H9 (cell line): Measurements from ENCODE around the gene LIPC. TPM values are rescaled to one million over a fixed set of nuclear protein-coding genes. Genes with fewer than 3 reads are reported as not detected.

Source experiments
- DNase-seq: peaks from one replicate; pipeline ENCODE4 v3.0.0-alpha.2; 2017
- H2AFZ ChIP-seq: one replicate; pipeline ENCODE4 v1.6.1; 2013; ENCODE audit warnings: mild to moderate bottlenecking, low read length, control low read depth, moderate library complexity
- H2AK5ac ChIP-seq: 2 replicates; pipeline ENCODE4 v1.6.1; 2013; ENCODE audit warnings: low read length, control low read depth, mixed read lengths; ENCODE audit not compliant: insufficient read length
- H2BK120ac ChIP-seq: one replicate; pipeline ENCODE4 v1.6.1; 2013; ENCODE audit warnings: low read depth, mild to moderate bottlenecking, low read length, control low read depth, inconsistent platforms; ENCODE audit not compliant: poor library complexity, severe bottlenecking
- H2BK12ac ChIP-seq: 2 replicates; pipeline ENCODE4 v1.6.1; 2013; ENCODE audit warnings: low read length, control low read depth, mixed read lengths, low read depth; ENCODE audit not compliant: insufficient read length
- H2BK15ac ChIP-seq: 2 replicates; pipeline ENCODE4 v1.6.1; 2013; ENCODE audit warnings: low read depth, low read length, control low read depth
- H2BK20ac ChIP-seq: one replicate; pipeline ENCODE4 v1.6.1; 2013; ENCODE audit warnings: low read depth, mild to moderate bottlenecking, low read length, control low read depth, inconsistent platforms; ENCODE audit not compliant: poor library complexity, severe bottlenecking
- H2BK5ac ChIP-seq: 2 replicates; pipeline ENCODE4 v1.6.1; 2013; ENCODE audit warnings: low read length, control low read depth, mixed read lengths; ENCODE audit not compliant: insufficient read length
- H3K14ac ChIP-seq: 2 replicates; pipeline ENCODE4 v1.6.1; 2013; ENCODE audit warnings: low read length, control low read depth; ENCODE audit not compliant: insufficient read depth
- H3K18ac ChIP-seq: 2 replicates; pipeline ENCODE4 v1.6.1; 2013; ENCODE audit warnings: low read depth, mild to moderate bottlenecking, mixed read lengths, low read length, control low read depth; ENCODE audit not compliant: insufficient read length
- H3K23ac ChIP-seq: 2 replicates; pipeline ENCODE4 v1.6.1; 2013; ENCODE audit warnings: low read length, control low read depth, mixed read lengths, low read depth; ENCODE audit not compliant: insufficient read length
- H3K23me2 ChIP-seq: 2 replicates; pipeline ENCODE4 v1.6.1; 2013; ENCODE audit warnings: low read depth, mild to moderate bottlenecking, mixed read lengths, low read length, control low read depth; ENCODE audit not compliant: insufficient read length, poor library complexity, severe bottlenecking
- H3K27ac ChIP-seq: 2 replicates; pipeline ENCODE4 v1.5.1; 2013; ENCODE audit warnings: low read length, control low read depth, mixed read lengths, low read depth; ENCODE audit not compliant: insufficient read length
- H3K27me3 ChIP-seq: 2 replicates; pipeline ENCODE4 v1.6.1; 2013; ENCODE audit warnings: low read length, control low read depth, inconsistent platforms; ENCODE audit not compliant: insufficient read depth
- H3K4ac ChIP-seq: 2 replicates; pipeline ENCODE4 v1.6.1; 2013; ENCODE audit warnings: low read depth, mild to moderate bottlenecking, control low read depth, inconsistent platforms, low read length, moderate library complexity
- H3K4me1 ChIP-seq: 2 replicates; pipeline ENCODE4 v1.6.1; 2013; ENCODE audit warnings: low read length, control low read depth, inconsistent platforms; ENCODE audit not compliant: insufficient read depth
- H3K4me2 ChIP-seq: 2 replicates; pipeline ENCODE4 v1.6.1; 2013; ENCODE audit warnings: low read length, control low read depth, mixed read lengths; ENCODE audit not compliant: insufficient read length, insufficient read depth
- H3K56ac ChIP-seq: 2 replicates; pipeline ENCODE4 v1.6.1; 2013; ENCODE audit warnings: low read depth, mild to moderate bottlenecking, mixed read lengths, low read length, control low read depth; ENCODE audit not compliant: insufficient read length
- H3K79me1 ChIP-seq: 2 replicates; pipeline ENCODE4 v1.6.1; 2013; ENCODE audit warnings: low read depth, mild to moderate bottlenecking, moderate library complexity, low read length, control low read depth, inconsistent platforms; ENCODE audit not compliant: insufficient read depth, poor library complexity, severe bottlenecking
- H3K79me2 ChIP-seq: 2 replicates; pipeline ENCODE4 v1.6.1; 2013; ENCODE audit warnings: low read length, control low read depth, inconsistent platforms; ENCODE audit not compliant: insufficient read depth
- H3K9ac ChIP-seq: 2 replicates; pipeline ENCODE4 v1.6.1; 2013; ENCODE audit warnings: low read length, control low read depth, mixed read lengths; ENCODE audit not compliant: insufficient read length; ENCODE audit errors: extremely low read depth
- H3K9me3 ChIP-seq: one replicate; pipeline ENCODE4 v1.6.1; 2013; ENCODE audit warnings: low read depth, low read length, inconsistent platforms; ENCODE audit not compliant: control insufficient read depth
- H3T11ph ChIP-seq: one replicate; pipeline ENCODE4 v1.6.1; 2013; ENCODE audit warnings: mild to moderate bottlenecking, low read length, control low read depth, inconsistent platforms
- H4K20me1 ChIP-seq: one replicate; pipeline ENCODE4 v1.6.1; 2013; ENCODE audit not compliant: control insufficient read depth, insufficient read length, insufficient read depth
- H4K5ac ChIP-seq: 2 replicates; pipeline ENCODE4 v1.6.1; 2013; ENCODE audit warnings: low read depth, mild to moderate bottlenecking, mixed read lengths, low read length, control low read depth; ENCODE audit not compliant: insufficient read length
- H4K8ac ChIP-seq: replicated peaks from 2 replicates; pipeline ENCODE4 v1.6.1; 2013; ENCODE audit warnings: low read length, control low read depth, mixed read lengths, low read depth; ENCODE audit not compliant: insufficient read length
- H4K91ac ChIP-seq: 2 replicates; pipeline ENCODE4 v1.6.1; 2013; ENCODE audit warnings: low read depth, mild to moderate bottlenecking, moderate library complexity, mixed read lengths, low read length, control low read depth; ENCODE audit not compliant: insufficient read length
- H3K27ac Mint-ChIP-seq, 3 experiments: 2 replicates in 2 of 3; 3 replicates in 1 of 3; pipeline ENCODE4 v1.8.0; 2020 to 2021; ENCODE audit warnings: mixed read lengths in 3 of 3, mild to moderate bottlenecking in 1 of 3, moderate library complexity in 1 of 3
- H3K27me3 Mint-ChIP-seq: 2 replicates; pipeline ENCODE4 v1.8.0; 2021; ENCODE audit warnings: low read depth, mild to moderate bottlenecking, moderate library complexity, mixed read lengths
- H3K36me3 Mint-ChIP-seq, 3 experiments: 2 replicates in 2 of 3; 3 replicates in 1 of 3; pipeline ENCODE4 v1.8.0; 2020 to 2021; ENCODE audit warnings: low read depth in 3 of 3, mixed read lengths in 3 of 3; ENCODE audit not compliant: insufficient read depth in 1 of 3
- H3K4me1 Mint-ChIP-seq, 2 experiments: 2 replicates each; pipeline ENCODE4 v1.8.0; 2020; ENCODE audit warnings: mixed read lengths in 2 of 2
- H3K4me3 Mint-ChIP-seq, 2 experiments: 2 replicates in 1 of 2; 3 replicates in 1 of 2; pipeline ENCODE4 v1.8.0; 2020 to 2021; ENCODE audit warnings: mild to moderate bottlenecking in 2 of 2, mixed read lengths in 2 of 2, moderate library complexity in 1 of 2
- H3K9me3 Mint-ChIP-seq, 2 experiments: 2 replicates in 1 of 2; 3 replicates in 1 of 2; pipeline ENCODE4 v1.8.0; 2020; ENCODE audit warnings: mild to moderate bottlenecking in 2 of 2, mixed read lengths in 2 of 2, moderate library complexity in 1 of 2
- CTCF ChIP-seq: fragments of 200-600 bp; sonication (generic); conservative IDR thresholded peaks from 3 replicates; pipeline ENCODE4 v1.8.0; 2021; ENCODE audit warnings: antibody characterized with exemption, mild to moderate bottlenecking
- WGBS: extraction: QIAGEN DNeasy Blood & Tissue Kit; methylation state at CpG from one replicate; pipeline ENCODE4 v1.1.7; 2013; ENCODE audit warnings: missing lambda C conversion rate, low lambda C conversion rate, mixed read lengths; ENCODE audit not compliant: insufficient read length; ENCODE audit errors: extremely low coverage; 5-methylcytosine and 5-hydroxymethylcytosine counted together
- total RNA-seq: library from RNA; stranded (reverse); gene quantifications from 2 replicates; pipeline ENCODE4 v1.2.1, GENCODE V29; 2021

Gene LIPC
- total RNA-seq, 1 experiment from 2014 or later, result not detected

GRCh38 chr15:58568157-58568571 is 136.4 kb downstream of the LIPC start:
- Histone ChIP-seq H2BK15ac (no peak overlapping the region), H3K18ac (no peak overlapping the region), H3T11ph (no peak overlapping the region), H2AFZ (no peak overlapping the region), H2BK20ac (no peak overlapping the region), H3K9me3 (no peaks in the 10 kb centered on the region), H3K27me3 (no peaks in the 10 kb centered on the region), H3K4me2 (no peak overlapping the region), H3K9ac (no peak overlapping the region), H4K91ac (no peak overlapping the region), H3K23me2 (no peaks in the 10 kb centered on the region), H3K4ac (no peak overlapping the region), H4K20me1 (no peaks in the 10 kb centered on the region), H2BK12ac (no peak overlapping the region), H2BK5ac (no peak overlapping the region), H2AK5ac (no peak overlapping the region), H3K56ac (no peak overlapping the region), H2BK120ac (no peak overlapping the region), H3K14ac (no peak overlapping the region), H4K8ac (no peak overlapping the region), H3K23ac (no peak overlapping the region), H3K79me1 (no peaks in the 10 kb centered on the region), H3K79me2 (no peaks in the 10 kb centered on the region), H4K5ac (no peak overlapping the region), H3K4me1 (no peaks in the 10 kb centered on the region), H3K27ac (no peak overlapping the region)
- no peak for DNase-seq
- H3K9me3 Mint-ChIP-seq, result no peaks in the 10 kb centered on the region; a peak in 1 of 5 replicates
- H3K4me1 Mint-ChIP-seq, result peaks cover 0 to 6% of the 10 kb centered on the region in 2 experiments; a peak in 2 of 4 replicates
- no peak overlapping the region for H3K27ac Mint-ChIP-seq
- H3K36me3 Mint-ChIP-seq, result no peaks in the 10 kb centered on the region; a peak in 1 of 7 replicates
- no peak for TF ChIP-seq CTCF
- H3K4me3 Mint-ChIP-seq, result no peak overlapping the region
- H3K27me3 Mint-ChIP-seq, result no peaks in the 10 kb centered on the region
- no CpG with 5 or more reads among the region's 2 CpGs for WGBS
